ENCODE data around the gene TMEM190.

The TMEM190 gene

GRCh38 chr19:55339889-55340783 lies 36.5 kb upstream of the TMEM190 start:
- Histone ChIP-seq H3K4me1 (ENCODE audit: control insufficient read depth in 1 of 2, insufficient read depth in 1 of 2, low read depth in 1 of 2, low read length in 1 of 2) (peaks cover 22 to 26% of the 10 kb centered on the region in 2 experiments), H3K27me3 (peaks cover 17% of the 10 kb centered on the region), H3K4me3 (ENCODE audit: low read depth in 1 of 2, low read length in 1 of 2) (peak overlapping the region; percentile 73 to 87), H3K36me3 (peaks cover 4% of the 10 kb centered on the region), H3K9me3 (no peaks in the 10 kb centered on the region), H3K27ac (peak overlapping the region; percentile 97)
- no peak for TF ChIP-seq CTCF (IDR thresholded peaks at IDR 0.05)

GRCh38 chr19:55340784-55341147 lies 35.9 kb upstream of the TMEM190 start:
- H3K27ac ChIP-seq: no peak overlapping the region
- H3K4me3 ChIP-seq (ENCODE audit: low read depth in 1 of 2, low read length in 1 of 2): peak overlapping the region in 1 of 2 experiments; percentile 87
- no peak for TF ChIP-seq CTCF (IDR thresholded peaks at IDR 0.05)

GRCh38 chr19:55341171-55341588 lies 35.4 kb upstream of the TMEM190 start:
- H3K4me3 ChIP-seq (ENCODE audit: low read depth in 1 of 2, low read length in 1 of 2): peak overlapping the region in 1 of 2 experiments; percentile 87
- H3K36me3 ChIP-seq: peaks cover 4% of the 10 kb centered on the region
- no peak overlapping the region for H3K27ac ChIP-seq
- H3K9me3 ChIP-seq: no peaks in the 10 kb centered on the region
- H3K4me1 ChIP-seq (ENCODE audit: control insufficient read depth in 1 of 2, insufficient read depth in 1 of 2, low read depth in 1 of 2, low read length in 1 of 2): peaks cover 22 to 26% of the 10 kb centered on the region in 2 experiments
- no peak for TF ChIP-seq CTCF (IDR thresholded peaks at IDR 0.05)
- H3K27me3 ChIP-seq: peaks cover 17% of the 10 kb centered on the region

More at GRCh38 chr19:55340784-55341147, 35.9 kb upstream of the TMEM190 start:
- Histone ChIP-seq H3K27me3 (peaks cover 17% of the 10 kb centered on the region), H3K9me3 (no peaks in the 10 kb centered on the region), H3K4me1 (ENCODE audit: control insufficient read depth in 1 of 2, insufficient read depth in 1 of 2, low read depth in 1 of 2, low read length in 1 of 2) (peaks cover 22 to 26% of the 10 kb centered on the region in 2 experiments), H3K36me3 (peaks cover 4% of the 10 kb centered on the region)

GRCh38 chr19:55341595-55342531 lies 34.8 kb upstream of the TMEM190 start:
- Histone ChIP-seq H3K4me3 (ENCODE audit: low read depth in 1 of 2, low read length in 1 of 2) (no peak overlapping the region), H3K27ac (no peak overlapping the region), H3K4me1 (ENCODE audit: control insufficient read depth in 1 of 2, insufficient read depth in 1 of 2, low read depth in 1 of 2, low read length in 1 of 2) (peaks cover 22 to 26% of the 10 kb centered on the region in 2 experiments), H3K36me3 (peaks cover 10% of the 10 kb centered on the region), H3K9me3 (no peaks in the 10 kb centered on the region), H3K27me3 (peaks cover 17% of the 10 kb centered on the region)
- no peak for TF ChIP-seq CTCF (IDR thresholded peaks at IDR 0.05)

- Histone ChIP-seq H3K4me3 (ENCODE audit: low read depth in 1 of 2, low read length in 1 of 2) (no peak overlapping the region), H3K27ac (no peak overlapping the region), H3K36me3 (peaks cover 16% of the 10 kb centered on the region), H3K27me3 (peaks cover 17% of the 10 kb centered on the region), H3K4me1 (ENCODE audit: control insufficient read depth in 1 of 2, insufficient read depth in 1 of 2, low read depth in 1 of 2, low read length in 1 of 2) (peaks cover 11 to 16% of the 10 kb centered on the region in 2 experiments), H3K9me3 (no peaks in the 10 kb centered on the region)
- no peak for TF ChIP-seq CTCF (IDR thresholded peaks at IDR 0.05)
These were observed 32.2 kb upstream of the TMEM190 start for GRCh38 chr19:55344444-55344843.
